Endothelial cell of umbilical vein (primary cell): Measurements from ENCODE around the gene SNX10. TPM values are rescaled to one million over a fixed set of nuclear protein-coding genes. Genes with fewer than 3 reads are reported as not detected.

Experiments used
- BruUV-seq: library from RNA; stranded (reverse); fragments of 400-500 nt; replicated peaks from 2 replicates; lab custom pipeline; 2021; lab: Mats Ljungman, UMichigan
- CTCF ChIA-PET: fragments of 300-600, 350-600 bp; sonication (Branson Sonifier 250); formaldehyde crosslinking; loops from one replicate; lab custom pipeline; 2021; ENCODE audit warnings: antibody characterized with exemption, inconsistent platforms; lab: Charles Lee
- POLR2A ChIA-PET: fragments of 300-600, 350-600 bp; sonication (Branson Sonifier 250); formaldehyde crosslinking; loops from one replicate; lab custom pipeline; 2021; ENCODE audit warnings: antibody characterized with exemption, inconsistent platforms; lab: Charles Lee
- DNase-seq: peaks from one replicate; pipeline ENCODE4 v3.0.0-alpha.2; 2011; ENCODE audit warnings: low read depth, low spot score
- FAIRE-seq: peaks from 2 replicates; lab custom pipeline; 2011; peaks lifted over from hg19 to GRCh38; lab: Jason Lieb, UNC
- H2AFZ ChIP-seq: 2 replicates; pipeline ENCODE4 v1.6.0; 2012; ENCODE audit warnings: low read depth, low read length, control low read depth, inconsistent platforms
- H3K27ac ChIP-seq: 2 replicates; pipeline ENCODE4 v1.5.1; 2011; ENCODE audit warnings: low read depth, mild to moderate bottlenecking, control low read depth, low read length, moderate library complexity; ENCODE audit not compliant: insufficient read depth
- H3K27me3 ChIP-seq, 2 experiments: 2 replicates each; pipeline versions ENCODE4 v1.6.0 to v1.6.1; 2011; ENCODE audit warnings: low read length in 2 of 2, mixed read lengths in 1 of 2; ENCODE audit not compliant: control insufficient read depth in 2 of 2, insufficient read depth in 2 of 2
- H3K36me3 ChIP-seq, 2 experiments: 2 replicates in 1 of 2; 3 replicates in 1 of 2; pipeline ENCODE4 v1.5.1; 2011; ENCODE audit warnings: low read length in 2 of 2, mild to moderate bottlenecking in 1 of 2, moderate library complexity in 1 of 2; ENCODE audit not compliant: control insufficient read depth in 2 of 2, insufficient read depth in 2 of 2; ENCODE audit errors: extremely low read depth in 1 of 2
- H3K4me1 ChIP-seq: 3 replicates; pipeline ENCODE4 v1.5.1; 2011; ENCODE audit warnings: mild to moderate bottlenecking, low read length; ENCODE audit not compliant: control insufficient read depth, insufficient read depth; ENCODE audit errors: extremely low read depth
- H3K4me2 ChIP-seq: 2 replicates; pipeline ENCODE4 v1.6.1; 2011; ENCODE audit warnings: low read length, control low read depth, mixed read lengths; ENCODE audit not compliant: insufficient read depth
- H3K4me3 ChIP-seq, 3 experiments: fragments of 200-600 bp in 1 of 3; sonication (generic), shearing (Covaris generic) in 1 of 3; replicated peaks in 1 of 3; 2 replicates each; pipeline ENCODE4 v1.5.1; 2011 to 2016; ENCODE audit warnings: control low read depth in 3 of 3, low read length in 3 of 3, mild to moderate bottlenecking in 2 of 3, inconsistent platforms in 1 of 3, low read depth in 1 of 3, moderate library complexity in 1 of 3; ENCODE audit not compliant: insufficient read depth in 1 of 3
- H3K79me2 ChIP-seq: 2 replicates; pipeline ENCODE4 v1.6.0; 2012; ENCODE audit warnings: low read length, inconsistent platforms; ENCODE audit not compliant: control insufficient read depth, insufficient read depth
- H3K9ac ChIP-seq: replicated peaks from 2 replicates; pipeline ENCODE3; 2011; ENCODE audit warnings: low read length, control low read depth; ENCODE audit not compliant: insufficient read depth; ENCODE audit errors: extremely low read depth
- H3K9me1 ChIP-seq: replicated peaks from 3 replicates; pipeline ENCODE4 v1.6.0; 2011; ENCODE audit warnings: mild to moderate bottlenecking, low read length; ENCODE audit not compliant: control insufficient read depth, insufficient read depth; ENCODE audit errors: extremely low read depth
- H3K9me3 ChIP-seq: replicated peaks from 2 replicates; pipeline ENCODE4 v1.5.1; 2012; ENCODE audit warnings: low read length, inconsistent platforms; ENCODE audit not compliant: control insufficient read depth, insufficient read depth
- H4K20me1 ChIP-seq: replicated peaks from 2 replicates; pipeline ENCODE3; 2011; ENCODE audit warnings: mild to moderate bottlenecking, low read length; ENCODE audit not compliant: control insufficient read depth, insufficient read depth; ENCODE audit errors: extremely low read depth
- CTCF ChIP-seq, 2 donors: IDR thresholded peaks; 1 replicate in 1 of 2; 2 replicates in 1 of 2; pipeline ENCODE4 v1.5.1; 2011; ENCODE audit warnings: low read length in 2 of 2, mild to moderate bottlenecking in 2 of 2, moderate library complexity in 2 of 2, control low read depth in 1 of 2, inconsistent platforms in 1 of 2, low read depth in 1 of 2; ENCODE audit not compliant: insufficient read depth in 1 of 2; ENCODE audit errors: extremely low read depth in 1 of 2
- EZH2 ChIP-seq: IDR thresholded peaks from 2 replicates; pipeline ENCODE4 v1.6.1; 2012; ENCODE audit warnings: borderline replicate concordance, low read depth, mild to moderate bottlenecking, moderate library complexity, low read length, inconsistent platforms; ENCODE audit not compliant: severe bottlenecking
- FOS ChIP-seq: IDR thresholded peaks from 2 replicates; pipeline ENCODE4 v1.6.1; 2011; ENCODE audit warnings: mild to moderate bottlenecking, low read length, moderate library complexity, borderline replicate concordance; ENCODE audit not compliant: insufficient read depth
- GATA2 ChIP-seq: IDR thresholded peaks from 2 replicates; pipeline ENCODE4 v1.7.0; 2011; ENCODE audit warnings: low read depth, mild to moderate bottlenecking, moderate library complexity, mixed read lengths, low read length; ENCODE audit not compliant: insufficient read length, insufficient read depth
- JUN ChIP-seq: IDR thresholded peaks from 2 replicates; pipeline ENCODE4 v1.6.1; 2011; ENCODE audit warnings: borderline replicate concordance, low read depth; ENCODE audit not compliant: insufficient read length, insufficient read depth
- MAX ChIP-seq: IDR thresholded peaks from 2 replicates; pipeline ENCODE4 v1.6.1; 2011; ENCODE audit not compliant: insufficient read depth, insufficient read length
- MYC ChIP-seq: IDR thresholded peaks from one replicate; pipeline ENCODE4 v1.6.1; 2011; ENCODE audit warnings: mild to moderate bottlenecking, low read depth, low read length
- POLR2AphosphoS5 ChIP-seq: IDR thresholded peaks from 2 replicates; pipeline ENCODE4 v1.6.1; 2012; ENCODE audit warnings: low read depth, mild to moderate bottlenecking, control low read depth, low read length, moderate library complexity; ENCODE audit not compliant: insufficient read depth
- dilution Hi-C: fragments of 300-500 bp; cut with MboI; formaldehyde crosslinking; loops from one replicate; pipeline ENCODE4 v1.15.0; 2019; ENCODE audit warnings: low sequenced_read_pairs; ENCODE audit not compliant: extremely low pct_ligation_motif_present
- intact Hi-C: fragments of 100-400 bp; cut with micrococcal nuclease; formaldehyde crosslinking; loops from one replicate; pipeline ENCODE4 v1.10.0; 2022
- polyA plus RNA-seq, 4 experiments: library from polyadenylated mRNA; depleted of rRNA in 3 of 4; stranded (reverse) in 3 of 4; unstranded in 1 of 4; fragments of >200 nt; gene quantifications; 2 replicates each; pipeline versions ENCODE4 v1.2.1 to v1.2.3, GENCODE V29; 2011 to 2012; ENCODE audit warnings: missing spikeins in 1 of 4
- total RNA-seq: library from RNA; stranded (reverse); gene quantifications from 2 replicates; pipeline ENCODE4 v1.2.3, GENCODE V29; 2021

The SNX10 gene
- total and polyA plus RNA-seq, 2 donors (not counting 3 experiments of a cell fraction or from before 2014, with no cell fraction given), result 0.25 to 0.80 TPM

GRCh38 chr7:26317211-26317610 is 25.5 kb downstream of the SNX10 start:
- TF ChIP-seq EZH2 (no peak), POLR2AphosphoS5 (no peak), CTCF (IDR thresholded peaks at IDR 0.05; ENCODE audit: extremely low read depth in 1 of 2, insufficient read depth in 1 of 2, low read depth in 1 of 2, low read length in 2 of 2) (no peak), FOS (no peak), MYC (no peak), GATA2 (no peak), MAX (no peak), JUN (no peak)
- no TSS peak for BruUV-seq
- intact Hi-C loops (no loop called here), dilution Hi-C loops (no loop called here)
- Histone ChIP-seq H3K9me3 (no peaks in the 10 kb centered on the region), H3K9ac (no peak overlapping the region), H4K20me1 (no peaks in the 10 kb centered on the region), H3K36me3 (no peaks in the 10 kb centered on the region), H3K79me2 (no peaks in the 10 kb centered on the region), H3K4me3 (no peak overlapping the region), H3K27me3 (no peaks in the 10 kb centered on the region), H3K9me1 (no peaks in the 10 kb centered on the region), H3K27ac (no peak overlapping the region), H3K4me1 (peaks cover 3% of the 10 kb centered on the region), H3K4me2 (no peak overlapping the region), H2AFZ (no peak overlapping the region)
- POLR2A ChIA-PET, result no interaction called here
- CTCF ChIA-PET, result no interaction called here
- DNase-seq, result no peak
- FAIRE-seq, result no peak
